Mammary epithelial cell (primary cell): ENCODE data around the gene DDX10.

Experiments used
- EZH2 ChIP-seq: IDR thresholded peaks from 2 replicates; pipeline ENCODE4 v1.6.1; 2012; ENCODE audit warnings: low read length, inconsistent platforms, borderline replicate concordance
- TF ChIP-seq, protein P1 (sequence below), 2 donors: IDR thresholded peaks in 1 of 2; conservative IDR thresholded peaks in 1 of 2; 2 replicates each; pipeline ENCODE4 v1.5.1; 2011 to 2012; ENCODE audit warnings: inconsistent platforms in 2 of 2, low read length in 2 of 2, mild to moderate bottlenecking in 2 of 2, control low read depth in 1 of 2, low read depth in 1 of 2; ENCODE audit not compliant: insufficient read depth in 1 of 2; ENCODE audit errors: extremely low read depth in 1 of 2

DNA sequence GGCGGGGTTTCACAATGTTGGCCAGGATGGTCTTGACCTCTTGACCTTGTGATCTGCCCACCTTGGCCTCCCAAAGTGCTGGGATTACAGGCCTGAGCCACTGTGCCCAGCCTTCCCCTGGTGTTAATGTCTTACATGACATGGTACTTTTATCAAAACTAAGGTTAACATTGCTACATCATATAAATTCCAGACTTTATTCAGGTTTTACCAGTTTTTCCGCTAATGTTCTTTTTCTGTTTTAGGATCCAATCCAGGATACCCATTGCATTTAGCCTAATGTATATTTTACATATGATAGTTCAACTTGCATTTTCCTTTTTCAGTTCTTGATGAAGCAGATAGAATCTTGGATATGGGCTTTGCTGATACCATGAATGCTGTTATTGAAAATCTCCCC lies 14.2 kb downstream of the DDX10 start:
- TF ChIP-seq, protein P1, sequence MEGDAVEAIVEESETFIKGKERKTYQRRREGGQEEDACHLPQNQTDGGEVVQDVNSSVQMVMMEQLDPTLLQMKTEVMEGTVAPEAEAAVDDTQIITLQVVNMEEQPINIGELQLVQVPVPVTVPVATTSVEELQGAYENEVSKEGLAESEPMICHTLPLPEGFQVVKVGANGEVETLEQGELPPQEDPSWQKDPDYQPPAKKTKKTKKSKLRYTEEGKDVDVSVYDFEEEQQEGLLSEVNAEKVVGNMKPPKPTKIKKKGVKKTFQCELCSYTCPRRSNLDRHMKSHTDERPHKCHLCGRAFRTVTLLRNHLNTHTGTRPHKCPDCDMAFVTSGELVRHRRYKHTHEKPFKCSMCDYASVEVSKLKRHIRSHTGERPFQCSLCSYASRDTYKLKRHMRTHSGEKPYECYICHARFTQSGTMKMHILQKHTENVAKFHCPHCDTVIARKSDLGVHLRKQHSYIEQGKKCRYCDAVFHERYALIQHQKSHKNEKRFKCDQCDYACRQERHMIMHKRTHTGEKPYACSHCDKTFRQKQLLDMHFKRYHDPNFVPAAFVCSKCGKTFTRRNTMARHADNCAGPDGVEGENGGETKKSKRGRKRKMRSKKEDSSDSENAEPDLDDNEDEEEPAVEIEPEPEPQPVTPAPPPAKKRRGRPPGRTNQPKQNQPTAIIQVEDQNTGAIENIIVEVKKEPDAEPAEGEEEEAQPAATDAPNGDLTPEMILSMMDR (conservative IDR thresholded peaks at IDR 0.05 in 1 of 2, IDR thresholded peaks at IDR 0.05 in 1 of 2; ENCODE audit: extremely low read depth in 1 of 2, insufficient read depth in 1 of 2, low read depth in 1 of 2, low read length in 2 of 2): no peak
- no peak for TF ChIP-seq EZH2
